Measurements from ENCODE around the gene CMIP.

Gene CMIP

DNA sequence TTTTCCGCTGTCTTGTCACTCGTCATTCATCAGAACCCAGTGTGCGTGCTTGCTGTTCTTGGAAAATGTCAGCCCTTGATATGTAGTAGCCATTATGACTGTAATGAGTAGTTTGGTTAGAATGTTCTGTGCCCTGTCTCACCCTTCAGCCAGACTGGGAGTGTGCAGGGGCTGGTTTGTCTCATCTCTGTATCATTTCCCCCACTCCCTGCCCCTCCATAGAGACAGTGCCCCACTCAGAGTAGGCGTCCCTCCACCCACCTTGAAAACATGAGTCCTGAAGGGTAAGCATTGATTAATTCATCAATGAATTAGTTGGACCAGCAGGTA, 197.5 kb downstream of the CMIP start:
- no peak for DNase-seq

DNA sequence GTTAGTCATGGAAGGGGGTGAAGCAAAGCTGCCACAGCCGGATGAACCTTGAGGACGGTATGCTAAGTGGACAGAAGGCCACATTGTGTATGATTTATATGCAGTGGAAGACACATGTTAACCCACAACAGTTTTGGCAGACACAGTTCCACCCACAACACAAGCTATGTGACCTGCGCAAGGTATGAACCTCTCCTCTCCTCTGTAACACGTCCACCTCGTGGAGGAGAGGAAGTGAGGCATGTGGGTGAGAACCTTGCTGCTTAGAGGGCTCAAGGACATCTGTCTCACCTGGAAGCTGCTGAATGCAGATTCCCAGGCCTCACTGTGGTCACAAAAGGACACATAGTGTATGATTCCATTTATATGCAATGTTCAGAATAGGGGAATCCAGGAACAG, 198.3 kb downstream of the CMIP start:
- DNase-seq = no peak

DNA sequence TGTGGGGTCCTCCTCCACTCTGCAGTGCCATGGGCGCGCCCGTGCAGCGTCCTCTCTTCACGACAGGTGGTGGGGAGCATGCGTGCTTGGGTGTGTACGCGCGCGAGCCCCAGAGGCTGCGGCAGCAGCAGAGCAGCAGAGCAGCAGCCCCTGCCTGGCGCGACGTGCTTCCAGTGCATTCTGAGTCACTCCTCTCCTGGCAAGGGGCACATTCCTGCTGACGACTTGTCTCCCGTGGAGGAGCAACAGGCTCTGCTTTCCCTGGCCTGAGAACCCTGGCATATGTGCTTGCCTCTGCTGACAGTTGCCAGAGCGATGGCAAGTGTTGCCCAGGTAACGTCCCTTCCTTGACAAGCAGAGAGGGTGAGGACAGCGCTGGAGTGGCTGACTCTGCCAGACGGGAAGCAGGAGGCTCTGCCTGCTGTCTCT, 200.7 kb downstream of the CMIP start:
- no peak for DNase-seq

DNA sequence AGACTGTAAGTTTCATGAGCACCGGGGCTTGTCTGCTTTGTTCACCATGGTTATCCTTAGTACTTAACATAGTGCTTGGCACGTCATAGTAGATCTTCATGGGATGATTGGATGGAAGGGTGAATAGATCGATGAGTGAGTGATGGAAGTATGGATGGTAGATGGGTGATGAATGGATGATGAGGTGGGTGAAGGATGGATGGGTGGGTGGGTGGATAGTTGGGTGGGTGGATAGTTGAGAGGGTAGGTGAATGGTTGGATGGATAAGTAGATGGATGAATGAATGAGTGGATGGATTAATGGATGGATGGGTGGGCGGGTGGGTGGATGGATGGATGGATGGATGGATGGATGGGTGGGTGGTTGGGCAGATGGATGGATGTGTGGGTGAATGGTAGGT, 201.3 kb downstream of the CMIP start:
- DNase-seq = no peak

DNA sequence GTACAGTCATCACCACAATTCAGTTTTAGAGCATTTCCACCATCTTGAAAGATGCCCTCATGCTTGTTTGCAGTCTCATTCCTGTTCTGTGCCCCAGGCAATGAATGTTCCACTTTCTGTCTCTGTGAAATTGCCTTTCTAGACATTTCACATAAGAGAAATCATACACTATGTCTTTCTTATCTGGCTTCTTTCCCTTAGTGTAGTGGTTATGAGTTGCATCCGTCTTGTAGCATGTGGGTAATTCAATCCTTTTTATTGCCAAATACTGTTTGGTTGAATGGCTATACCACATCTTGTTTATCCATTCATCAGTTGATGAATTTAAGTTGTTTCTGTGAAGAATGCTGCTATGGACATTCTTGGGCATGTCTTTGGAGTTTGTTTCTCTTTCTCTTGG, 202.0 kb downstream of the CMIP start:
- DNase-seq = no peak

DNA sequence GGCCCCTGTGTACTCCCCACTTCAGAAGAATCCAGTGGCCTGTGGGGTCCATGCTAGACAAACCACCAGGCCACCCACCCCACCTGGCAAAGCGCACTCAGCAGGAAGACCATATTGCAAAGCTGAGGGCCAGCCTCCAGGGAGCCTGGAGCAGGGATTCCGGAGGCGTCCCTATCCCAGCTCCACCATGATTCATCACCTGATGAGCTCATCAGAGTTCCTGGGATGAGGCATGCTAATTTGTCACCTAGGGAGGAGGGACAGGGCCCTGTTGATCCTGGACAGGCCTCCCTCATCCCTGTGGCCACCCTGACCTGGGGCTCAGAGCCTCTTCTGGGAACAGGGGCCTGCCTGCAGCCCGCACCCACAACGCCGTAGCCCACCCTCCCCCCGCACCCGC, 202.9 kb downstream of the CMIP start:
- DNase-seq = no peak

DNA sequence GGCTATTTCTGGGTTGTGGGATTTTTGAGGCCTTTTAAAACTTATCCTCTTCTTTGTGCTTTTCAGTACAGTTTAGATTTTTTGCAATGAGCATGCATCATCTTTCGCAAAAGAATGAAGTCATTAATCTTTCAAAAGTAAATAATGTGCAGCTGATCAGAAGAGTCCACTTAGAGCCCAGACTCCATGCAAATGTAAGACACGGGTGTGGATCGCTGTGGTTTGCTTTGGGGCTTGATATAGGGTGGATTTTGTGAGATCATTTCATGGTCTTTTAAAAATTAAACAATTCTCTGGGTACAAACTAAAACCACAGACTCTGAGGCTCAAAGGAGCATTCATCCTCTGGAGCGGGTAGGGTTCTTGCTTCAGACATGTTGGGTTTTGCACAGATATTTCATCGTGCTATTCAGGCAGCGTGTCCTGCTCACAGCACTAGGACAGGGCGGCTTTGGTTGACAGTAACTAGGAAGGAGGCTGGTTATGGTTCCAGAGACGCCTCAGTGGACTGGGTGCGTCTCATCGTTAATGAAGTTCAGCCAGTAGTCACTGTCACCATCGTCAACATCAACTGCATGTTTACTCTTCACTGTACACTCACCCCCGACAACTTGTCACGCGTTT, 205.1 kb downstream of the CMIP start:
- DNase-seq = no peak

DNA sequence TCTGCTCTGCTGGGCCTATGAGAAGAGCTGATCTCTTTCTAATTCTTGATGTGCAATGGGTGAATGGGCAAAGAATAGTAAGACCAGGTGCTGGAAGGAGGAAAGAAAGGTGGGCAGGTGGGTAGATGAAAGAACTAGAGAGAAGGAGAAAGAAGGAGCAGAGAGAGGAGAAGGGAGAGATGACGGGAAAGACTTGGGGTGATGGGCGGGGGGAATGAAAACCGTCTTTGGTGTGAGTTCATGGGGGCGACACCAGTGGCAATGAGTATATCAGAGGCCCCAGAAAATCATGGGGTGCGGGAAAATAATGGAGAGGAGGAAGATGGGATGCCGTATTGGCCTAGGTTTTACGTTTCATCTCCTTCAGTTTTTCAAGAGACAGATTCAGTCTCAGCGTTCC, 205.7 kb downstream of the CMIP start:
- no peak for DNase-seq

DNA sequence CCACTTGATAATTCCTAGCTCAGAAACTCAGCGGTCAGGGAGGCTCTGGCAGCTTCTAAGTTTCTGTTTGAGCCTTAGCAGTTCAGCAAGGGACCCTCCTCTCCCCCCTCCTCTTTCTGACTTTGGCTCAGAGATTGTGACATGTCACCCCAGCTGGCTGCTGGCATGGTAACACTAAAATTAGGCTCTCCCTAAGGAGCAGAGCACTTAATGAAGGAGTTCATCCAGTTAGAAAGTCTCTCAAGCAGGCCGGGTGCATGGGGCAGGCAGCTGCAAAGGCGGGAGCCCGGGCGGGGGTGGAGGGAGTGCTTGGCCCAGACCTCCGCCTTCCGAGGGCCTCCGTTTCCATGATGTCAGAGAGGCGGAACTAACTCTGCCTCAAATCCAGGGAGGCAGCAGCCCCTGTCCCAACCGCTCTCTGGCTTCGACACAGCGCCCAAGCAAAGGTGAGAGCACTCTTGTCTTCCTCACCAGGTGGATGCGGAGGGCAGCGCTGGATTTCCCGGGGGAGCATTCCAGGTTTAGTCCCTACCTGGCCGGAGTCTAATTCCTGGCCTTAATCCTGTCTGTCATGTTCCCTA, 206.5 kb downstream of the CMIP start:
- no peak for DNase-seq

DNA sequence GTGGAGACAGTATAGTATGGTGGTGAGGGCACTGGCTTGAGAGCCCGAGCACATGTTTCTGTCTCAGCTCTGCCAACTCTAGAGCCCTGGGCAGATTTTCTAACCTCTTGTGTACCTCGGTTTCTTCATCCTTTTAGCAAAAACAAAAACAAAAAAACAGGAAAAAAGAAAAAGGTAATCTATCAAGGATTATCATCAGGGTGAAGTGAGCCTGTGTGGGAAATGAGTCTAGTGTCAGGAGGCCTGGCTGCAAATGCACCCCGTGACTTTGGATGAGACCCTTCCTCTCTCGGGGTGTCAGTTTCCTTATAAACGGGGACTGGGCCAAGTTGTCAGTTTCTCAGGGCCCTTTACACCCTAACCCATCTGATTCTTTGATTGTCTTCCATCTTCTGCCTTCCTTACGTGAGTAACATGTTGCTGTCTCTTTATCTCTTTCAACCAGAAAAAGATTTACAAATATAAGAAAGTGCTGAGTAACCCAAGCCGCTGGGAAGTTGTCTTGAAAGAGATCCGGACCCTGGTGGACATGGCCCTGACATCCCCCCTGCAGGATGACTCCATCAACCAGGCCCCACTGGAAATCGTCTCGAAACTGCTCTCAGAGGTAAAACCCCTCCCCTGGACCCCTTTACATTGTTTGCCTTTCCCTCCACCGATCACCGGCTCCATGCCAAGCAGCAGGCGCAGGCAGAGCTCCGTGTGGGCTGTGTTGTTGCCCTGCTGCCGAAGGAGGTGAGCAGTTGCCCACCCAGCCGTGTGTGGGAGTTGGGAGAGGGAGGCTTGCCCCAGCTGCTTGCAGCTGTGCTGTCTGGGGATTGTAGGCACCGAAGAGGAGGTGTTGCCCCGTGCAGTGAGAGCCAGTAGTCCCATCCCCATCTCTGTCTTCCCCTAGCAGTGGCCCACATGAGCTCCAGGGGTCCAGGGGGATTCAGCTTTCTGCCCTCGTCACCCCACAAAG, 207.4 kb downstream of the CMIP start:
- DNase-seq = no peak

DNA sequence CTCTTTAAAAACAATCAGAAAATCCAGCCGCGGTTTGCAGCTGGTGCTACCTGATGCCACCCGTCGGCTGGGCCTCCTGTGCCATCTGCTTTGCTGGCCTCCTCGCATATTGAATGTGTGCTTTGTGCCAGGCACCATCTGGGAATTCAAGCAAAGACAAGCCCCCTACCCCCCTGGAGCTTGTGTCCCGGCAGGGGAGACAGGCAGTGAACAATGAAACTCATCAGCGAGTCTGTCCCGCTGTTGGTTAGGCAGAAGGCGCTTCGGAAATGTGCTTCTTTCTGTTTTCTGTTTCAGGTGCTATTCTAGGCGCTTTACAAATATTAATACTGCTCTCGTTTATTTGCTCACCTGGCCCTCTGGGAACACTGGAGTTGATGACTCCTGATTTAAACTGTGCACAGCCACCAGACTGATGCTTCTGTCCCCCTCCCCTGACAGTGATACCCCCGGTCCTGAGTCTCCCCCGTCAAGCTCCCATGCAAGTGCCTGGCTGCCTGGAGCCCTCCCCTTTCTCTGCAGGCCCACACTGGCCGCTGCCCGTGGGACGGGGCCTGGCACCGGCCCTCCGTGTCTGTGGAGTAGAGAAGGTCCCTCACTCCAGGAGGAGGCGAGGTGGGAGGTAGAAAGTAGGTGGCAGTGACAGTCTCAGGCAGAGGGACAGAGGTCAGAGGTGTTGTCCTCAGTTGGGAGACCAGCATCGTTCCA, 208.3 kb downstream of the CMIP start:
- no peak for DNase-seq

DNA sequence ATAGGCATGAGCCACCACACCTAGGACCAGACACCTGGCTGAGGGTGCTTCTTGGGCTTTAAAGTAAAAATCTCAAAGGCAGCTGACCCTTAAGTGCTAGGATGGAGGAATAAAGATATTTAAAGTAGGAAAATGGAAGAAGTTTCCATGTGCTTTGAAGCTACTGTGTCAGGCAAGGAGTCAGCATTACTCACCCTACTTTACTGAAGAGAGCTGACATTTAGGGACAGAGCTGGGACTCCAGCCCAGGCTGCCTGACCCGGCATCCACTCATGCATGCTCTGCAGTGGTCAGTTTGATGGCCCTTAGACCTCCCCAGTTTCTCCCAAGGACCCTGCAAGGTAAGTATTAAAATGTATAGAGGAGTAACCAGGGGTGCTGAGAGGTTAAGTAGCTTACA, 209.7 kb downstream of the CMIP start:
- DNase-seq = no peak

DNA sequence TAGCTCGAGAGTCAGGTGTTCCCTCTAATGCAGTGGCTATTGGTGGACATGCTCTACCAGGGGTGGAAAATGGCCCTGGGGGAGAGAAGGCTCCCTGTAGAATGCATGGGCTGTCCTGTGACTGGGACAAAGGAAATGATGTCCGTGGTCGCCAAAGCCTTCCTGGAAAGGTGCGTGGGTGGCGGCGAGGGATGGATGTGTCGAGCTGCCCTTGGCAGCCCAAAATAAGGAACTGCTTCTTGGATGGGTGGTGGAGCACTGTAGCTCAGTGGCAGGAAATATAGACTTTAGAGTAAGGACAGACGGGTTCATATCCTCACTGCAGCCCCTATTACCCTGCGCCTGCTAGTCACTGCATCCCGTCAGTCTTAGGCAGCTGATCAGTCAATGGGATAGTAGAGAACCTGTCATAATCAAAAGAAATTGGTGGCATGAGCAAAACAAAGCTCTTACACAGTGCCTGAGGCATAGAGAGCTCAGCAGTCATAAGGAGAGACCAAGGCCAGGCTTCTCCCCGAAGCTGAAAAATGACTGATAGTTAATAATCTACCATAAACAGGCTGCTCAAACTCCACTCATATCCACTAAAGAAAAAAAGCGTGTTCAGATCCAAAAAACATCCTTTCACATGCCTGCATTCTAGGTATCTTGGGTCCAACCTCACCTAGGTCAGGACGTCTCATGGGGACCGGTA, 211.0 kb downstream of the CMIP start:
- peak; percentile 30 to 53 for DNase-seq

DNA sequence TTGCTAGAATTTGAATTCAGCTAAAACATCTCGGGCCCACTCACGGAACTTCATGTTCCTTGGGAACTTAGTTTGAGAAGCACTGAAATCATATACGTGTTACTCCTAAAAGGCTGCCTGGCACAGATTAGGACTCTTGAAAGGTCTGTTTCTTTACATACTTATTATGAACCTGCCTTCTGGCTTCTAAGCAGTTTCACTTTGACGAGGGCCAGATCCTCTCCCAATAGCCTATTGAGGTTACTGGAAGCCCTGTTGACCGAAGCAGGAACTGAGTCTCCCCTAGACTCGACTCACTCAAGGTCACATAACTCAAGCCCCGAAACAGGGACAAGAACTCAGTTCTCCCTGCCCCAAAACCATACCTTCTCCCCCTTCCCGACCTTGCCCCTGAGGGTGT, 212.6 kb downstream of the CMIP start:
- no peak for DNase-seq

DNA sequence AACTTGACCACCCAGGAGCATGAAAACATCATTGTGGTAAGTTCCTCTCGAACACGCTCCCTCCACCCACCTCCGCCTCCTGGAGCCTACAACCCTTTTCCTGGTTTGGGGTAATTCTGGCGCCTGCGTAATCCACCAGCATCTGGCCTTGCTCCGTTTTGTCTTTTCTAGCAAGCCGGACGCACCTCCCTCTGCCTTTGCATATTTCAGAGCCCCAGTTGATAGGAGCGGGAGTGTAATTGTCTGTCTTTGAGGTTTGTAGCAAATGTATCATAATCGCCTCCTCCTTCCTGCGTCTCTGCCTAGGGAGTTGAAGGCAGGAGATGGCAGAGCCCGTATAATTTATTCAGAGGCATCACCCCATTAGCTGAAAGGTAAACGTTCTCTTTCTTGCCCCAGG, 213.2 kb downstream of the CMIP start:
- DNase-seq = no peak

DNA sequence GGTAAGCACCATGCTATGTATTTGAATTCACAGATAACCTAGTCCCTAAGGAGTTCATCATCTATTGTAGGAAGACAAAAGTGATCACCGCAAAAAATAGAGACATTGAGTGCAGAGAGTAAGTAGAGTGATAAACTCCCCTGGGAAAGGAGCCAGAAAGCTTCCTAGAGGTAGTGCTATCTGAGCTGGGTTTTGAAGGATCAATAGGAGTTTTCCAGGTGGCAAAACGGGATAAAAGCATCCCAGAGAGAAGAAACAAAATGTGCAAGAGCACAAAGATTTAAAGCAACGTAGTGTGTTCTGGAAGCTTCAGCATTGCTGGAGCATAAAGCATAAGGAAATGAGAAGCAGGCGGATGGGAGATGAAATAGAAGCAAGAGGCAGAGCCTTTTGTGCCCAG, 213.8 kb downstream of the CMIP start:
- DNase-seq = no peak

DNA sequence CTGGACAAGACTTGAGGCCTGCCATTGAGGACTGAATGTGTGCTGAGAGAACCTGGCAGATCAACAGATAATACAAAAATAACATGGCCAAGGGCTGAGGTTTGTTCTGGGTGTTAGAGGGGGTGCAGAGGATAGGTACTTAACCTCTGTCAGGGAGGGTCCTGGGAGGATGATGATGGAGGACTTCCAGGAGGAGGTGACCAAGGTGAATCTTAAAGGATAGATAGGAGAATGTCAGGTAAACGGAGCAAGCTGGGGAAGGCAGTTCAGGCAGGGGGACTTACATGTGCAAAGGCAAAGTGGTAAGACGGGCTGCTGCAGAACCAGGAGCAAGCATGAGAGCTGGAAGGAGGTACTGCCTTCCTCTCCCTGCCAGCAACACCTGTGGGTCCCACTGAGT, 214.6 kb downstream of the CMIP start:
- DNase-seq = no peak

DNA sequence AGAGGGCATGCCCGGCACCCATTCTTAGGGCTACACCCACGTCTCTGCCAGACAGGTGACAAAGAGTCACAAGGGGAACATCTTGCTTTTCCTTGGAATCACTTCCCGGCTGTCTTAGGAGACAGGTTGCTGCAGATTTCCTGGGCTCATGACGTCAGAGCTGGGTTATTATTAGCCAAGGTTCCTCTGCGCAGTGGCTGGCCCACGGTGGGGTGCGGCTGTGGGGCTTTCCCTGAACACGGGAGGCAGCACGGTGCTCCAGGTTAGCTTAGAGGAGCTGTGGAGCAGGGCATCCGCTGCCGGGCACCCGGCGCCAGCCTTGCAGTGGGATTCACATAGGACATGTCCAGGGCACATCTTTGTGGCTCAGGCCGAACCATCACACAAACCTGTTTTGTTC, 216.5 kb downstream of the CMIP start:
- DNase-seq = no peak

DNA sequence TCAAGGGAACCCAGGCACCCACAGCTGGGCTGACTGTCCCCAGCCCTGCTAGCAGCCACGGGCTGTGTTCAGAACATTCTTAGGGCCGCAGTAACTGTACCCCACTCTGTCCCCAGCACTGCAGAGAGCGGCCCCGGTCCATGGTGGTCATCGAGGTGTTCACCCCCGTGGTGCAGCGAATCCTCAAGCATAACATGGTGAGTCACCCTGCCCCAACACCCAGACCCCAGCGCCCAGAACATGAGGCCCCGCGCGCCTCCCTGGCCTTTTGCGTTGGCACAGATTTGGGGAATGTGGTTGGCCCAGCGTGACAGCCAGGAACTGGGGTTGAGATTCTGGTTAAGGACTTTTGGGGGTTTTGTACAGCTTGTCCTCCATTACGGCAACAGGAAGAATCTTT, 219.5 kb downstream of the CMIP start:
- DNase-seq = no peak

DNA sequence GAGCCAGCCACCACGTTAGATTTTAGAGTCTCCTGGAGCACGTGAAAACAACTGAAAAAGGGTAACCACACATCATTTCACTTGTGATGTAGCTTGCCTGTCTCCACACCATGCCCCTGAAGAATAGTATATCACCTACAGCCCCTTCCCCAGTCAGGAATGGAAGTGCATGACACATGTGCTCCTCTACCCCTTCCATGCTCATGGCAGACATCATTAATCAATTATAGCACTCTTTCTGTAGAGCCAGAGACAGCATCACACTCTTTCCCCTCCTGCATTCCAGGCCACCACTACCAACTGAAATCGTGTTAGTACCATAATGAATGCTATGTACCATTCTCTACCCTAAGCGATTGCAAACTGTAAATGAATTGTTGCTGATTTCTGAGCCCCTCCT, 221.0 kb downstream of the CMIP start:
- DNase-seq = no peak

DNA sequence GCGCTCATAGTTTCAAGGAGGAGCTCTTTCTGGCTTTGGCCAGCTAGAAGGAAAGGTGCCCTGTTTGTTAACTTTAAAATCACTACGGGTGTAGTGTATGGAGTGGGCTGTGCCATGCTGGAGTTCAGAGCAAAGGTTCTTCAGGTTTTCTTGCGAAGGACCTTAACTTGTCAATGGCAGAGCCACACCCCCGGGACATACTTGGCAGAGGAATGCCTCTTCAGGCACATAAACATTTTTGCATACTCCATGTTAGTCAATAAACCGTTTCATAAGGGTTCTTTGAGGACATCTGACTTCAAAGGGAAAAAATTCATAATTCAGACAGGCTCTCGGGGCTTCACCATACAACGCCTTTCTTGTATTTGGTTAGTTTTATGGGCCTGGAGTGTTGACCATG, 221.5 kb downstream of the CMIP start:
- DNase-seq = no peak

DNA sequence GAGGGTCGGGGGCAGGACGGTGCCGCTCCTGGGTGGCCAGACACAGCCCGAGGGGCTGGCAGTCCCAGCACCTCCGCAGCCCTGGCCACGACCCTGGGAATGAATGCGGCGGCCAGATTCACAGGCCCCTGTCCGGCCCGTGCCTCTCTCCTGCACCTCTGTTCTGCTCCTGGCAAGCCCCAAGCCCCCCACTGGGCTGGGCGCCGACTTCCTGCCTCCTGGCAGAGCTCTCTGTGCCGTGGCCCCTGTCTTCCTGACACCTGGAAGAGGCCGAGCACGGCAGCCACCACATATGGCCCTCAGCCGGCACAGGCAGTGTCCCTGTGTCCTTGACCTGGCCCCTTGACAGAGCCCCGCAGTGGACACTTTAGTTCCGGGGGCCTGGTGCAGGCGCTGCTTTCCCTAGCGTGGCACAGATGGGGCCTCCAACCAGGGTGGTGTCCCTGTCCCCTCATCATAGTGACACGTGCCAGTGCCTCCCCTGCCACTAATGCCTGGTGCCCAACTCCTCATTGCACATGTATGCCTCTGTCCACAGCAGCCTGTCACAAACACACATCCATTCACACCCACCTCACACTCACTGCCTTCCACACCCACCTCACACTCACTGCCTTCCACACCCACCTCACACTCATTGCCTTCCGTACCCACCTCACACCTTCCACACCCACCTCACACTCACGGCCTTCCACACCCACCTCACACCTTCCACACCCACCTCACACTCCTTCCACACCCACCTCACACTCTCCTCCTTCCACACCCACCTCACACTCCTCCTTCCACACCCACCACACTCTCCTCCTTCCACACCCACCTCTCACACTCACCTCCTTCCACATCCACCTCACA, 223.9 kb downstream of the CMIP start:
- DNase-seq = no peak
